HG03432 (cell line): ENCODE measurements around the gene GRIA3.
"Not testable (repeated sequence)": the region's sequence is repeated elsewhere in the genome, so short reads cannot be mapped to it uniquely, and the experiment has no call there.

Experiments used
- ATAC-seq: cut with Tn5 transposase; IDR thresholded peaks from one replicate; pipeline ENCODE4 v1.9.1; 2021; ENCODE audit warnings: mild to moderate bottlenecking, moderate library complexity; ENCODE audit not compliant: unreplicated experiment

GRIA3 gene

DNA sequence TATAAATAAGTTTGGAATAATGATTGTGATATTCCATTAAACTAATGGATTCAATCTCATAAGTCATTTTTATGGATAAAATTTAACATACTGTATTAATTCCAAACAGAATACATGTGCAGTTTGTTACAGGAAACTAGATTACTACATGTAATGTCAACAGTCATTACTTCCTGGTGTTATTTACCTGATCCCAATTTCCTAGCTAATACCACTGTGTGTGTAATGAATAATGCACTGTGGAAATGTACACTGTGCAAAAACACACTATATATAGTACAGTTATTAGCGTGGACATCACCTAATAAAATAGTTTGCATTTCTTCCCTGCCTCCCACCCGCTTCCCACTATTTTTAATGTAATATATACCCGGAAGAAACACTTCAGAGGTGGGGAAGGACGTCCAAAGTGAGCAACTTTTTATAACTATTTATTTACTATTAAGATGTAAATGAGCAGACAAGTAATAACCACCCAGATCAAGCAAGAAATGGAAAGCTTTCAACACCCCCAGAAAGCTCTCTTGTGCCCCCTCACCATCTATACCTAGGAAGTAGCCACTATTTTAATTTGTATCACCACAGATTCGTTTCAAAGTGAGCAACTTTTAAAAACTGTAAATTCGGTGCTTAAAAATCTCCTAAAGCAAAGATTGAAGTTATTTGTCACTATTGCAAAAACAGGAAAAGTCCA is 329.7 kb downstream of the GRIA3 start:
- no peak for ATAC-seq

DNA sequence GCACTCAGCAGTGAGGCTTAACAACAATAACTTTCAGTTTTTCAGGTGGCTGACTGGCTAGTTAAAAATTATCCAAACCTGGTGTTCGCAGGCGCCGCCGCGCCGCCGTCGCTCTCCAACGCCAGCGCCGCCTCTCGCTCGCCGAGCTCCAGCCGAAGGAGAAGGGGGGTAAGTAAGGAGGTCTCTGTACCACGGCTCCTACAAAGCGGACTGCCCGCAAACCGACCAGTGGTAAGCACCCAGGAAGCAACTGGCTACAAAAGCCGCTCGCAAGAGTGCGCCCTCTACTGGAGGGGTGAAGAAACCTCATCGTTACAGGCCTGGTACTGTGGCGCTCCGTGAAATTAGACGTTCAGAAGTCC is 330.2 kb downstream of the GRIA3 start:
- ATAC-seq: not testable (repeated sequence)

DNA sequence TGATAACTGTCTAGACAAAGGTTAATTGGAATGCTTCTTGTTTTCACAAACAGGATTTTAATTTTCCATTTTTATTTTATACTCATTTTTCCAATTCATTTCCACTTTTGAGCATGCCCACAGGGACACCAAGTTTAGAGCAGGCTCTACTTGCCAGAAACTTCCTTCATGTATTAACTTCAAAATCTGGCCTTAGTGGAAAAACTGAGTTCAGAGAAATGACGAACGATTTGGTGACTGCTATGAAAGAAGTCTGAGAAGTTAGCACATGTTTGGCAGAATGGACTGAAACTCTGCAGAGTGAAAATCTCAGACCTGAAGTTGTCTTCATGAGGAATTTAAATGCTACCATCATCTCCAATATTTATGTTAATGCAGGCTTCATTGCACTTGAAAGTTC is 334.7 kb downstream of the GRIA3 start:
- no peak for ATAC-seq

DNA sequence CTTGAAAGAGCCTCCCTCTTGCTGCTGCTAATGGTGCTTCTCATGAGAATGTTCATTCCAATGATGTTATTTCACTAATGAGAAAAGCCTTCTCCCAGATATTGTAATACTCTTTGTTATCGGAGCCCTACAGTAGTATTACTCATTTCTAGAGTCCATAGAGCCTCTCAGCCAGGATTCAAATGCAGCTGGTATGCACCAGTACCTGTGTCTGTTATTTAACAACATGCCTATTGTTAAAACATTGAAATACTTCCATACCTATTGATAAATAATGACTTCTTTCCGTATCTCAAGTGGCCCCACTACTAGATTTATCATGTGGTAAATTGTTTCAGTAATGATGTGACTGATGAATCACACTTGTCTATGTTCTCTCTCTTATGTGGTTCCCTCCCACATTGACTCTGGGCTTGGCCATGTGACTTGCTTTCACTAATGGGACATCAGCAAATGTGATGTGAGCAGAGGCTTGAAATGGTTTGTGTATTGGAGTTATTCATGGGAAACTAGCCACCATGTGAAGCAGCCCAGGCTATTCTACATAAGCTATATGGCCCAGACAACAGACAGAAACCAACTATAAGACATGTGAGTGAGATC is 341.1 kb downstream of the GRIA3 start:
- ATAC-seq: no peak

DNA sequence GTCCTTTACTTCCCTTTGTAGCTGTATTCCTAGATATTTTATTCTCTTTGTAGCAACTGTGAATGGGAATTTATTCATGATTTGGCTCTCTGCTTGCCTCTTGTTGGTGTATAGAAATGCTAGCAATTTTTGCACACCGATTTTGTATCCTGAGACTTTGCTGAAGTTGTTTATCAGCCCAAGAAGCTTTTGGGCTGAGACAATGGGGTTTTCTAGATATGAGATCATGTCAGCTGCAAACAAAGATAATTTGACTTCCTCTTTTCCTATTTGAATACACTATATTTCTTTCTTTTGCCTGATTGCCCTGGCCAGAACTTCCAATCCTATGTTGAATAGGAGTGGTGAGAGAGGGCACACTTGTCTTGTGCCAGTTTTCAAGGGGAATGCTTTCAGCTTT is 346.6 kb downstream of the GRIA3 start:
- not testable (repeated sequence) for ATAC-seq
